Body of pancreas (tissue), 4 donors: ENCODE data around the gene TMEM14B. TPM values are rescaled to one million over a fixed set of nuclear protein-coding genes. Genes with fewer than 3 reads are reported as not detected.
A peak's percentile ranks its signal among the peaks of the same experiment; 100 is the strongest.
"Not testable (repeated sequence)": the region's sequence is repeated elsewhere in the genome, so short reads cannot be mapped to it uniquely, and the experiment has no call there.

ENCODE experiments used
- ATAC-seq: fragments of 150-250 bp; one replicate; pipeline ENCODE4 v1.9.1; 2016
- DNase-seq, 4 donors: peaks; one replicate each; pipeline ENCODE4 v3.0.0-alpha.2; 2019
- H3K27ac ChIP-seq, 4 donors: fragments of 200-600 bp; sonication (generic); 1 replicate in 3 of 4; 2 replicates in 1 of 4; pipeline versions ENCODE4 v1.5.1 to v1.6.1; 2016 to 2019; ENCODE audit warnings: mild to moderate bottlenecking in 1 of 4, mixed read lengths in 1 of 4, moderate library complexity in 1 of 4
- H3K27me3 ChIP-seq, 2 donors: fragments of 200-600 bp; sonication (generic); one replicate each; pipeline ENCODE4 v1.6.0; 2016; ENCODE audit warnings: mild to moderate bottlenecking in 1 of 2
- H3K36me3 ChIP-seq, 2 donors: fragments of 200-600 bp; sonication (generic); replicated peaks in 1 of 2; 2 replicates each; pipeline ENCODE4 v1.5.1; 2016; ENCODE audit warnings: low read depth in 2 of 2; ENCODE audit not compliant: insufficient read depth in 1 of 2
- H3K4me1 ChIP-seq: fragments of 200-600 bp; sonication (generic); one replicate; pipeline ENCODE4 v1.6.0; 2016
- H3K4me3 ChIP-seq, 2 donors: fragments of 200-600 bp; sonication (generic); 1 replicate in 1 of 2; 2 replicates in 1 of 2; pipeline ENCODE4 v1.5.1; 2016 to 2019
- H3K9me3 ChIP-seq, 3 donors: fragments of 200-600 bp; sonication (generic); 1 replicate in 2 of 3; 2 replicates in 1 of 3; pipeline ENCODE4 v1.5.1; 2016
- POLR2A ChIP-seq, 3 donors: fragments of 450-650 bp; IDR thresholded peaks; one replicate each; pipeline ENCODE4 v1.6.1; 2016; ENCODE audit warnings: antibody characterized with exemption in 3 of 3, mild to moderate bottlenecking in 2 of 3
- WGBS, 2 donors: methylation state at CpG; one replicate each; pipeline ENCODE4 v1.1.5; 2017; 5-methylcytosine and 5-hydroxymethylcytosine counted together
- intact Hi-C: fragments of 100-400 bp; cut with DNase I; formaldehyde crosslinking; loops from one replicate; pipeline ENCODE4 v1.15.1; 2023
- total RNA-seq, 2 donors: library from RNA; depleted of rRNA; stranded (reverse); fragments of >200 nt; gene quantifications; one replicate each; pipeline ENCODE4 v1.1.0, GENCODE V29; 2016
- TF ChIP-seq, protein P1 (sequence below), 7 experiments: fragments of 450-650 bp in 4 of 7; fragments of 200-600 bp in 3 of 7; sonication (generic) in 3 of 7; IDR thresholded peaks; one replicate each; pipeline ENCODE4 v1.5.1; 2016 to 2019; ENCODE audit warnings: antibody characterized with exemption in 7 of 7

Gene TMEM14B
- 10 to 100 TPM; 49.3 to 49.4 TPM for total RNA-seq

DNA sequence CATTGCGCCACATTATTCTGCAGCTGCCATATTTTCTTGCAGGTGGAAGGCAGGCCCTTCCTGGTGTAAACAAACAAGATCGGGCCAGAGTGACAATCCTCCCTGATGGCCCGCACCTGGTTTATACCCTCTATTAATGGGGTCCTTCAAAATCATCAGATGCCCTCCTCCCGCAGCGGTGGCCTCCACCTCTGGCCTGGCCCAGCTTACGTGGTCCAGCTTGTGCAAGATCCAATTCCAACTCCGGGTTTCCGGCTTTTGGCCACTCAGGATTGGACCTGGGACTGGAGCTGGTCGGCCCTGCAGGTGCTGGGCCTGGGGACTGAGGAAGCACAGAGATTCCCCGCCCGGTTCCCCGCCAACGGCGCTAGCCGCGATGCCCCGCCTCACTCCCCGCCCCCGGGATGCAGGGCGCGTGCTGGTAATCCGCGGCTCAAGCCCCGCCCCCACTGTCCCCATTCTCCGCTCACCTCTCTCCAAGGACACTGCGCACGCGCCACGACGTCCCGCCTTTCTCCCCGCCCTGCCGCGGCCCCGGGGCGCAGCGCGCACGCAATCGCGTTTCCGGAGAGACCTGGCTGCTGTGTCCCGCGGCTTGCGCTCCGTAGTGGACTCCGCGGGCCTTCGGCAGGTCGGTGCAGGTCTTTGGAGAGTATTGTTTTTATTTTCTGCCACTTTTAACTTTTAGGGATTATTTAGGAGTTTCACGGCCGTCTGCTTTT lies at the start of gene TMEM14B:
TSS of gene TMEM14B (plus strand) at position 555 of the 722 bp plus-strand sequence. CDS start 1,441 bp downstream, outside the sequence.
- intact Hi-C loops, result loop anchor here (10.0 kb wide), 1 partner anchor 53 kb away; the partner anchor contains the start of genes C6orf52 and PAK1IP1
- DNase-seq (peak; percentile 100), ATAC-seq (peak; percentile 98)
- WGBS, 2 donors, result 1 to 2% methylated on average over 28 to 52 of the region's 52 CpGs
- peak within 1 kb of the TSS; percentile 21 to 44 for H3K4me3 ChIP-seq
- TF ChIP-seq, protein P1, sequence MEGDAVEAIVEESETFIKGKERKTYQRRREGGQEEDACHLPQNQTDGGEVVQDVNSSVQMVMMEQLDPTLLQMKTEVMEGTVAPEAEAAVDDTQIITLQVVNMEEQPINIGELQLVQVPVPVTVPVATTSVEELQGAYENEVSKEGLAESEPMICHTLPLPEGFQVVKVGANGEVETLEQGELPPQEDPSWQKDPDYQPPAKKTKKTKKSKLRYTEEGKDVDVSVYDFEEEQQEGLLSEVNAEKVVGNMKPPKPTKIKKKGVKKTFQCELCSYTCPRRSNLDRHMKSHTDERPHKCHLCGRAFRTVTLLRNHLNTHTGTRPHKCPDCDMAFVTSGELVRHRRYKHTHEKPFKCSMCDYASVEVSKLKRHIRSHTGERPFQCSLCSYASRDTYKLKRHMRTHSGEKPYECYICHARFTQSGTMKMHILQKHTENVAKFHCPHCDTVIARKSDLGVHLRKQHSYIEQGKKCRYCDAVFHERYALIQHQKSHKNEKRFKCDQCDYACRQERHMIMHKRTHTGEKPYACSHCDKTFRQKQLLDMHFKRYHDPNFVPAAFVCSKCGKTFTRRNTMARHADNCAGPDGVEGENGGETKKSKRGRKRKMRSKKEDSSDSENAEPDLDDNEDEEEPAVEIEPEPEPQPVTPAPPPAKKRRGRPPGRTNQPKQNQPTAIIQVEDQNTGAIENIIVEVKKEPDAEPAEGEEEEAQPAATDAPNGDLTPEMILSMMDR (IDR thresholded peaks at IDR 0.05), result peak in 1 of 7 experiments; percentile 23
- TF ChIP-seq POLR2A (IDR thresholded peaks at IDR 0.05), result peak; percentile 64 to 92 (median 91)
- H3K36me3 ChIP-seq, result no peaks in the 10 kb centered on the region
- H3K27me3 ChIP-seq, result no peaks in the 10 kb centered on the region
- peak within 1 kb of the TSS; percentile 47 to 82 (median 72) for H3K27ac ChIP-seq
- H3K9me3 ChIP-seq, result no peaks in the 10 kb centered on the region
- H3K4me1 ChIP-seq, result peaks cover 28% of the 10 kb centered on the region

DNA sequence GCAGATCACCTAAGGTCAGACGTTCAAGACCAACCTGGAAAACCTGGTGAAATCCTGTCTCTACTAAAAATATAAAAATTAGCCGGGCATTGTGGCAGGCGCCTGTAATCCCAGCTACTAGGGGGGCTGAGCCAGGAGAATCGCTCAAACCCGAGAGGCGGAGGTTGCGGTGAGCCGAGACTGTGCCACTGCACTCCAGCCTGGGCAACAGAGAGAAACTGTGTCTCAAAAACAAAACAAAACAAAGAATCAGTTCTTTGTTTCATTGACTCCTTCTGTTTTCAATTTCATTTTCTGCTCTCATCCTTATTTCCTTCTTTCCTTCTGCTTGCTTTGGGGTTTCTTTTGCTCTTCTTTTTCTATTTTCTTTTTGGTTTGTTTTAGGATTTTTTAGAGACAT lies 33.6 kb upstream of the TMEM14B start:
- 82 to 83% methylated on average over 7 to 8 of the region's 8 CpGs for WGBS, 2 donors
- no peak overlapping the region for H3K27ac ChIP-seq
- TF ChIP-seq POLR2A (IDR thresholded peaks at IDR 0.05), result no peak
- no peaks in the 10 kb centered on the region for H3K9me3 ChIP-seq
- DNase-seq (no peak), ATAC-seq (no peak)
- peaks cover 0 to 3% of the 10 kb centered on the region in 2 donors for H3K36me3 ChIP-seq
- H3K27me3 ChIP-seq, result no peaks in the 10 kb centered on the region
- intact Hi-C loops, result no loop called here
- no peaks in the 10 kb centered on the region for H3K4me1 ChIP-seq
- H3K4me3 ChIP-seq, result no peak overlapping the region

- no peak for ATAC-seq
- Histone ChIP-seq H3K4me3 (no peak overlapping the region), H3K36me3 (no peaks in the 10 kb centered on the region), H3K27me3 (no peaks in the 10 kb centered on the region), H3K4me1 (peaks cover 15% of the 10 kb centered on the region), H3K9me3 (no peaks in the 10 kb centered on the region), H3K27ac (no peak overlapping the region)
- intact Hi-C loops, result no loop called here
- WGBS, 2 donors, result 67 to 82% methylated on average over 8 of the region's 8 CpGs
- TF ChIP-seq, protein P1 (IDR thresholded peaks at IDR 0.05), result peak in 1 of 7 experiments; percentile 4
- no peak for TF ChIP-seq POLR2A (IDR thresholded peaks at IDR 0.05)
- peak in 2 of 4 donors; percentile 7 to 21 for DNase-seq
Measured at GRCh38 chr6:10719296-10719963, 28.2 kb upstream of the TMEM14B start.

DNA sequence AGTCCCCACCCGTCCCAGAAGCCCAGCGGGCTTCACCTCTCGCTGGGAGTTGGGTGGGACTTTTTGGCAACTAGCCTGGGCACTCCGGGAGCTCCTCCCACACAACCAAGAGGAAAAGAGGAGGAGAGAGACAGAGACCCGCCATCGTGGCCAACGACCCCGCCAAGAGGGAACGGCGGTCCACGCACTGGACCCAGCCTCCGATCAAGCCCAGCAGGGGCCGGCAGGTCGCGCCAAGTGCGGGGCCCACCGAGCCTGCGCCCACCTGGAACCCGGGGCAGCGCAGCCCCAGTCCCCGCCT lies 27.7 kb upstream of the TMEM14B start:
- intact Hi-C loops, result no loop called here
- 31 to 42% methylated on average over 3 to 18 of the region's 21 CpGs for WGBS, 2 donors
- Histone ChIP-seq H3K27me3 (no peaks in the 10 kb centered on the region), H3K36me3 (no peaks in the 10 kb centered on the region), H3K4me3 (peak overlapping the region in 1 of 2 donors; percentile 21), H3K4me1 (peaks cover 20% of the 10 kb centered on the region), H3K27ac (peak overlapping the region in 3 of 4 donors; percentile 54 to 77 (median 70)), H3K9me3 (no peaks in the 10 kb centered on the region)
- DNase-seq (no peak), ATAC-seq (no peak)
- TF ChIP-seq POLR2A (IDR thresholded peaks at IDR 0.05), result no peak
- TF ChIP-seq, protein P1 (IDR thresholded peaks at IDR 0.05), result no peak

GRCh38 chr6:10720265-10720959 lies 27.2 kb upstream of the TMEM14B start:
- H3K4me1 ChIP-seq, result peaks cover 23% of the 10 kb centered on the region
- H3K9me3 ChIP-seq, result no peaks in the 10 kb centered on the region
- peak; percentile 26 to 49 (median 34) for DNase-seq
- H3K27me3 ChIP-seq, result no peaks in the 10 kb centered on the region
- no peaks in the 10 kb centered on the region for H3K36me3 ChIP-seq
- peak in 2 of 3 donors; percentile 57 to 58 for TF ChIP-seq POLR2A (IDR thresholded peaks at IDR 0.05)
- TF ChIP-seq, protein P1 (IDR thresholded peaks at IDR 0.05), result no peak
- peak overlapping the region in 3 of 4 donors; percentile 54 to 77 (median 70) for H3K27ac ChIP-seq
- ATAC-seq, result no peak
- intact Hi-C loops, result no loop called here
- peak overlapping the region in 1 of 2 donors; percentile 21 for H3K4me3 ChIP-seq
- WGBS, 2 donors, result 31 to 83% methylated on average over 6 to 48 of the region's 49 CpGs

- ATAC-seq, intact Hi-C loops, H3K9me3 ChIP-seq, H3K36me3 ChIP-seq, H3K27me3 ChIP-seq: not testable (repeated sequence)
- Histone ChIP-seq H3K27ac (peak overlapping the region; percentile 53 to 77 (median 62)), H3K4me1 (peaks cover 23% of the 10 kb centered on the region), H3K4me3 (peak overlapping the region in 1 of 2 donors; percentile 21)
- 67 to 69% methylated on average over 14 to 17 of the region's 17 CpGs for WGBS, 2 donors
- peak; percentile 16 to 27 (median 17) for DNase-seq
Measured at GRCh38 chr6:10720960-10721849, 26.4 kb upstream of the TMEM14B start.
